NCI-H526 (cell line): ENCODE results near the gene ADAMTS1.

Source experiments
- DNase-seq, 2 experiments: peaks; one replicate each; lab custom pipeline; 2025; lab: John Stamatoyannopoulos, UW

Gene ADAMTS1

DNA sequence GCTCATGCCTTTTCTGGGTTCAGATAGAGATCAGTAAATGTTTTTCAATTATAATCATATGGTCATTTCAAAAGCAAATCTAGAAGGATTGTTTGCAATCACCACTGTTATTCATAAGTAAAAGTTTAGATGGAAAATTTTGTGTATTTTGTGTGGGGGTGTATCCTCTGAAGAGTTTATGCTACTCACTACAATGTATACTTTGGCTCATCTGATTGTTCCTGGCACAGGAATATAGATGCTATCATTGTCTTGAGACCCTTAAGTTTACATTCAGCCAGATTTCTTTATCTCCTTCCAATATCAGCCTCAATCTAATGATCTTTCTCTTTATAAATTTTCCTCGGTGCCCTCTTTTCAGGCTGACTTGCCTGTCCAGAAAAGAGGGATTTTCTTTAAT lies 33.0 kb downstream of the ADAMTS1 start:
- DNase-seq = no peak

GRCh38 chr21:26811482-26811881 lies 33.7 kb downstream of the ADAMTS1 start:
- no peak for DNase-seq

- no peak for DNase-seq
Observed at GRCh38 chr21:26810676-26811415, 34.4 kb downstream of the ADAMTS1 start.

DNA sequence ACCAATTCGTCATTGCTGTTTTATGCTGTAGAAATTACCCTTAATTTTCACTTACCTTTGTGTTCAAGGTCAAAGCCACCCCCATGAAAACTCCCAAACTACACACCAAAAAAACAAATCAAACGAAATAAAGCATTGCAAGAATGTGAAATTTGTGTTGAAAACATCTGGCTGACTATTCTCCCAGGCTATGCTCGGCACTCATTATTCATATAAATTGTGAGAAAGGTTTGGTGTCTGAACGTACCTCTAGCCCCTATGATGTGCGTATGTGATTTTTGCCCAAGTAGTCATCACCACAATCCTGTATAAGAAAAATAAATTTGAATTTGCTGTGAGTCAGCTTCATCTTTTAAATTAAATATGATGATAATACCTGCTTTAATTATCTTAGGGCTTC lies 34.9 kb downstream of the ADAMTS1 start:
- DNase-seq = no peak

GRCh38 chr21:26809745-26810144 lies 35.5 kb downstream of the ADAMTS1 start:
- no peak for DNase-seq

- DNase-seq = no peak
Observed at GRCh38 chr21:26806801-26807295, 38.4 kb downstream of the ADAMTS1 start.

GRCh38 chr21:26804895-26805609 lies 40.2 kb downstream of the ADAMTS1 start:
- no peak for DNase-seq

DNA sequence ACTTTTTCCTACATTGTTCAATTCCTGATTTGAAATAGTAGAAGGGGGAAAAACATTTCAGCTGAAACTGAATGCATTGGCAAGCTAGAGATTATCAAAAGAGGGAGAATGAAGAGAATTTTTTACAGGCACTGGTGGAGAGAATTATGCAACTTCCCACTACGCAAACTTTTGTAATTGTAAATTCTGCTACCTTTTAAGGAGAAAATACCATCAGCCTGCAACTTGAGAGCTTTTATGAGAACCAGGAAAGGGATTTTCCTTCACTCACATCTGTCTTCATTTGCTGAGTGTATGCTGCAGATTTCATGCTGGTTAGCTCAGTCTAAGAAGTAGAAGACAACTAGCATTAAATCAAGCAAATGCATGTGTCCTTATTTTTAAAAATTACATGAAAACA lies 43.7 kb downstream of the ADAMTS1 start:
- DNase-seq = no peak

GRCh38 chr21:26800970-26801431 lies 44.2 kb downstream of the ADAMTS1 start:
- DNase-seq = no peak

- no peak for DNase-seq
Observed at GRCh38 chr21:26800455-26800854, 44.8 kb downstream of the ADAMTS1 start.

- DNase-seq = no peak
Observed at GRCh38 chr21:26800001-26800400, 45.2 kb downstream of the ADAMTS1 start.

DNA sequence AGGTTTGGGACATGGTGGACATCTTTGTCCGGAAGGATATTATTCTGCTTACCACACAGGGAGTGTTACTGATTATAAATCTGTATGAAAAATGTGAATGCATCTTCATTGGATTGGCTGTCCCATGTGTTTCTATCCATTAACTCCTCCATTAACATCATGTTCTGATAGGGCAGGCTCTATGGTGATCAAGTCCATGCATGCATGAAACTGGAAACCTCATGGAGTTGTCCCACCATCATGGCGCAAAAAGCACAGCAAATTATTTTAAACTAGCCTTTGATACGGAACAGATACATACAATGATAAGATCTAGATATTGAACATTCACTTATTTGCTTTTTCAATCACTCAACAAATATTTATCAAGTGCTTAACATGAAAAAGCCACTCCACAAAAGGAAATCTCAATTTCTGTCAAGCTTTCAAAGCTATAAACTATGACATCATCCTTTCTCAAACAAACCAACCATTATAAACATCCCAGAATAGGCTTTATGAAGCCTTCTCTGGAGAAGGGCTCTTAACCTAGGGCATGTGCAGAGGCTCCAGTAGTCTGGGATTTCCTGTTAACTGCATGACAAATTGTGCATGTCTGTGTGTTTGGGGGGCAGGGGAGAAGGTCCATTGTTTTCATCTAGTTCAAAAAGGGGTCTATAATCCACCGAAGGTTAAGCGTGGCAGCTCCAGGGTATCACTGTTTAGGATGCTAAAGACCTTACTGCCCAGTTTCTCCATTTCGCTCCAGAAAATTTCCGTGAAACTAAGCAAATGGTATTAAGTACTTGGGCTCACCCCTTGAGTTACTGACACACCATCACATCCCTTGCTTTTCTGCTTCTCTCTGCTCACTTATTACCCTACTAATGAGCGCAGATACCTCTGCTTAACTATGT lies 46.1 kb downstream of the ADAMTS1 start:
- DNase-seq = no peak

DNA sequence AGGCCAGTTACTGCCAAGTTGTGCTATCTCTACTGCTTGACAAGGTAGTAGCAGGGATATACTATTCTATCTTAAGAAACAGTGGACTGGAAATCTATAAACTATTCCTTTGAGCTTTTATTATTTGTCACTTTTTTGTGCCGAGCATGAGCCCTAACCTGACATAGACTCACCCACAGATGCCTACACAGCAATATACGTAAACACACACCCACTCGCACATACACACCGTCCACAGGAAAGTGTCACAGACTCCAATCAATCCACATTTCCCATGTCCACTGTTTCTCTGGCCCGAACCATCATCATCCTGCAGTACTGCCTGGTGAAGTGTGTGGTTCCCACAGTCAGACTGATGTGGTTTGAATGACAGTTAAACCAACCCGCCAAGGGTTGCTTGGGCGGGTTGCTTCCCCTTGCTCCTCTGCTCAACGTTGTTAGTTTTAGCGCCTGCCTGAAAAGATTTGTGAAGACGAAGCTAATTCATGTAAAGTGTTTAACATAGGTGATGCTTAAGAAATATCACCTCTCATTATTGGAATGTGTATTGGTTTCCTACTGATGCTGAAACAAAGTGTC lies 47.2 kb downstream of the ADAMTS1 start:
- DNase-seq = no peak

GRCh38 chr21:26795866-26796329 lies 49.3 kb downstream of the ADAMTS1 start:
- no peak for DNase-seq

- no peak for DNase-seq
Observed at GRCh38 chr21:26795412-26795805, 49.8 kb downstream of the ADAMTS1 start.

GRCh38 chr21:26794597-26795411 lies 50.4 kb downstream of the ADAMTS1 start:
- DNase-seq = no peak

DNA sequence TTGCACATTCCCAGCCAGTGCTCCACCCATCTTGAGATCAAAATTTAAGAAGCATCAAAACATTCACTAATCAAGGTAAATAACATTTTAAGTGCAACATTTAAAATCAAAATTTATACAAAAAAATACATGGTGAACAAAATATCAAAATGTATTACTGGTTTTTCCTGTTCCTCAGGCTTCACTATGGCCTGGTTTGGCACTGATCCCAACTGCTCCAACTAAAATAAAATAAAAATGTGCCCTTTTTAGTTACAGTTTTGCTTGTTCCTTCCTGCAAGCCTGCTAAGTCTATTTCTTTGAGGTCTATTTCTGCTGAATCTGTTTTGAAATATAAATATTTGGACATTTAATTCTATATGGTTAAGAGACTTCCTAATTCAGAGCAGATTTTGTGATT lies 54.9 kb downstream of the ADAMTS1 start:
- DNase-seq = no peak

DNA sequence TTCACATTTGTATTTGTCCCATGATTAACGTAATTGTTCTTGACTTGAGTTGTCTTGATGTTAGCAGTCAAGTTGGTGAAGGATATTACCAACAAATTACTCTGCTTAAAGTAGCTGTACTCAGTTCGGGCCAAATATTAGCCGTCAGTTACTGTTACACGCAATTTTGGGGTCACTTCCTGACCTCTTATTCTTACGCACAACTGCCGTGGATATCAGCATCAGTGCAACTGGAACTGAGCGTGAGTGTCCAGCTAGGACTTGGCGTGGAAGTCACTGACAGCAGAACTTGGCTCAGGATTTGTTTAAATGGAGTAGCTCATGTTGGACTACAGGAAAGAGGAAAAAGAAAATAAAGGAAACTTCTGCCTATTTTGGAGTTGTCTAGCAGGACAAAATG lies 56.4 kb downstream of the ADAMTS1 start:
- no peak for DNase-seq
